GM19397 (cell line): ENCODE measurements around the gene PPP2R2C.

ENCODE experiments used
- ATAC-seq: cut with Tn5 transposase; IDR thresholded peaks from one replicate; pipeline ENCODE4 v1.9.1; 2021; ENCODE audit warnings: mild to moderate bottlenecking, moderate library complexity; ENCODE audit not compliant: unreplicated experiment

The PPP2R2C gene

GRCh38 chr4:6348408-6348807 is 124.0 kb downstream of the PPP2R2C start:
- ATAC-seq, result no peak

GRCh38 chr4:6347511-6348045 is 124.8 kb downstream of the PPP2R2C start:
- ATAC-seq, result no peak

GRCh38 chr4:6346373-6347110 is 125.9 kb downstream of the PPP2R2C start:
- no peak for ATAC-seq

GRCh38 chr4:6345866-6346265 is 126.5 kb downstream of the PPP2R2C start:
- no peak for ATAC-seq

GRCh38 chr4:6345096-6345830 is 127.2 kb downstream of the PPP2R2C start:
- ATAC-seq, result no peak

- no peak for ATAC-seq
Measured at GRCh38 chr4:6343939-6344408, 128.4 kb downstream of the PPP2R2C start.

GRCh38 chr4:6342530-6343293 is 129.7 kb downstream of the PPP2R2C start:
- ATAC-seq, result no peak

GRCh38 chr4:6341696-6342095 is 130.7 kb downstream of the PPP2R2C start:
- ATAC-seq, result no peak

- no peak for ATAC-seq
Measured at GRCh38 chr4:6340446-6341015, 131.9 kb downstream of the PPP2R2C start.

GRCh38 chr4:6339818-6340445 is 132.5 kb downstream of the PPP2R2C start:
- no peak for ATAC-seq

- ATAC-seq, result no peak
Measured at GRCh38 chr4:6338951-6339817, 133.2 kb downstream of the PPP2R2C start.

GRCh38 chr4:6338175-6338950 is 134.1 kb downstream of the PPP2R2C start:
- ATAC-seq, result no peak

- ATAC-seq, result no peak
Measured at GRCh38 chr4:6337331-6337935, 135.0 kb downstream of the PPP2R2C start.

- ATAC-seq, result no peak
Measured at GRCh38 chr4:6336166-6336565, 136.2 kb downstream of the PPP2R2C start.

- no peak for ATAC-seq
Measured at GRCh38 chr4:6335040-6335590, 137.3 kb downstream of the PPP2R2C start.

- ATAC-seq, result no peak
Measured at GRCh38 chr4:6334203-6334887, 138.1 kb downstream of the PPP2R2C start.
